AG04449 (cell line): Measurements from ENCODE around the gene HMG20A.
A peak's percentile ranks its signal among the peaks of the same experiment; 100 is the strongest.

Experiments
- CTCF ChIA-PET: fragments of 350-600 bp; formaldehyde crosslinking; extraction: SDS; loops from one replicate; lab custom pipeline; 2021; ENCODE audit warnings: antibody characterized with exemption; lab: Yijun Ruan, JAX
- POLR2A ChIA-PET: fragments of 400-600, 350-600 bp; formaldehyde crosslinking; extraction: SDS; loops from one replicate; lab custom pipeline; 2020; ENCODE audit warnings: antibody characterized with exemption, inconsistent platforms; lab: Yijun Ruan, JAX
- DNase-seq: peaks from one replicate; pipeline ENCODE4 v3.0.0-alpha.2; 2010; ENCODE audit warnings: low read depth, low spot score
- H3K4me3 ChIP-seq: 2 replicates; pipeline ENCODE4 v1.5.1; 2011; ENCODE audit warnings: low read depth, mild to moderate bottlenecking, control low read depth, low read length
- CTCF ChIP-seq: IDR thresholded peaks from one replicate; pipeline ENCODE4 v1.5.1; 2011; ENCODE audit warnings: mild to moderate bottlenecking, moderate library complexity, low read length, control low read depth, inconsistent platforms; ENCODE audit not compliant: insufficient read depth; ENCODE audit errors: missing control alignments

HMG20A gene

GRCh38 chr15:77480859-77481633 lies 60.4 kb downstream of the HMG20A start:
- CTCF ChIA-PET, result interaction anchor here (1.7 to 2.9 kb wide), 3 partner anchors 8 to 63 kb away, joined by 4 to 18 read pairs (median 6); no protein-coding TSS in a partner anchor
- DNase-seq, result no peak
- POLR2A ChIA-PET, result no interaction called here

DNA sequence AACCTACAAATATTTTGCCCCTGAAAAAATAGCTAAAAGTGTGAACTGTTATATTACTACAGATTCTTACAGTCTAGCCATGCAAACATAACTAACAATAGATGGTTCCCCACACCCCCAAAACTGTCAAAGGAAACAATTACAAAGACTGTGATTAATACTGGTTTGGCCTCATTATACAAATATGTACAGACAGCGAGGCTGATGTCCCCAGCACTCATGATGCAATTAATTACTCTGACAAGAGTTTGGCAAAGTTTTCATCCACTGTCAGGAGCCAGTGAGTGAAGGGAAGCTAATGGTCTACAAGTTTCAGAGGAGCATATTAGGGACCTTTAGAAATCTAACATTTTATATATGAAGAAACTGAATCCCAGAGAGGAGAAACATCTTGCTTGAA lies 61.0 kb downstream of the HMG20A start:
- ChIA-PET POLR2A (interaction anchor here (1.1 kb wide), 1 partner anchor 79 kb away, joined by 3 read pairs; no protein-coding TSS in a partner anchor), CTCF (interaction anchor here (1.1 to 2.9 kb wide), 4 partner anchors 9 to 62 kb away, joined by 3 to 18 read pairs (median 5); no protein-coding TSS in a partner anchor)
- H3K4me3 ChIP-seq, result no peak overlapping the region
- DNase-seq, result no peak
- no peak for TF ChIP-seq CTCF

More at GRCh38 chr15:77480859-77481633, 60.4 kb downstream of the HMG20A start:
- no peak for TF ChIP-seq CTCF
- H3K4me3 ChIP-seq, result no peak overlapping the region

DNA sequence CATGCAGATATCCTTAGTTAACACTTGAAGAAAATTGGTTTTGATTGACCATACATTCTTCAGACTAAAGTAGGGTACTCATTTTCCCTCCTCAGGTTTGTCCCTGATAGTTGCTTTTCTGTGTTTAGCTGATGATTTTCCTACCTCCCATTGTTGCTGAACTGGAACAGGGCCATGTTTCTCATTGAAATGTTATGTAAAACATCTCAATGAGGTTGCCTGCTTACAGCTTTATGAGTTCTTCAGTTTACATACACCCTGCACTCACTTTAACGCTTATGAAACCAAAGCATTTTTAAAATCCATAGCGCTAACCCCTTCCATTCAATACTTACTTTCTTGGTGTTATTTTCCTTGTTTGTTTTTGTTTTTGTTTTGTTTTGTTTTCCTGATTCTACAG lies 61.9 kb downstream of the HMG20A start:
- CTCF ChIA-PET, result interaction anchor here (0.8 to 2.9 kb wide), 6 partner anchors 9 to 61 kb away, joined by 3 to 18 read pairs (median 4); no protein-coding TSS in a partner anchor
- peak; percentile 51 for DNase-seq
- POLR2A ChIA-PET, result interaction anchor here (0.5 to 1.1 kb wide), 2 partner anchors 64 to 80 kb away, joined by 3 read pairs; no protein-coding TSS in a partner anchor
- H3K4me3 ChIP-seq, result no peak overlapping the region
- TF ChIP-seq CTCF, result no peak

DNA sequence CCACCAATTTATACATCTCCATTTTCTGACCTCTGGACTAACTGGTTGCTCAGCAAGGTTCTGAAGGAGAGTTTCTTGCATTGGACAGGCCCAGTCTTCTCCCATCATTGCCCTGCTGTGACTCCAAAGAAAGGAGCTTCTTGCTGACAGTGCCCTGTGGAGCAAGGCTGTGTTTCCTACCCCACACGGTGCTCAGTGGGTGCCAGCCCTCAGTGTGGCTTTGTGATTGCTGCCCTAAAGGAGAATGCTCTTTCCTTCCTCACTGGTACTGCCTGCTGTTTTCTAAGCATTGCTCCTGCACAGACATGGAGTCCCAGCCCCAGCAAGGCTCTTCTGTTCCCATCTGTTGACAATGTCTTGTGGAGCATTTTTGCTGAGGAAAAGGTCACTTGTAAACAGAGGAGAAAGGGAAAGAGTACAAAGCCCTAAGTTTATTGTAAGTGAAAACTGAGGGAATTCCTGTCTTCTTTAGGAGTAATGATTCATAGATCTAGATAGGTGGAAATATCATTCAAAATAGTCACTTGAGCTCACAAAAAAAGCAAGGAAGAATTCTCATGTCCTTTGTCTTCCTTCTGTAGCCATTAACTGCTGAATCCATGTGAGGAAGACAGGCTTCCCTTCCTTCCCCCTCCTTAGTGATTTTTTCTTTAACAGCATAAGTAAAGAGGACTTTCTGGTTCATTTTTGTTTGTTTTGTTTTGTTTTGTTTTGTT lies 62.9 kb downstream of the HMG20A start:
- TF ChIP-seq CTCF, result no peak
- ChIA-PET POLR2A (no interaction called here), CTCF (interaction anchor here (0.8 to 2.9 kb wide), 6 partner anchors 8 to 297 kb away, joined by 3 to 18 read pairs (median 5); no protein-coding TSS in a partner anchor)
- H3K4me3 ChIP-seq, result no peak overlapping the region
- DNase-seq, result no peak

DNA sequence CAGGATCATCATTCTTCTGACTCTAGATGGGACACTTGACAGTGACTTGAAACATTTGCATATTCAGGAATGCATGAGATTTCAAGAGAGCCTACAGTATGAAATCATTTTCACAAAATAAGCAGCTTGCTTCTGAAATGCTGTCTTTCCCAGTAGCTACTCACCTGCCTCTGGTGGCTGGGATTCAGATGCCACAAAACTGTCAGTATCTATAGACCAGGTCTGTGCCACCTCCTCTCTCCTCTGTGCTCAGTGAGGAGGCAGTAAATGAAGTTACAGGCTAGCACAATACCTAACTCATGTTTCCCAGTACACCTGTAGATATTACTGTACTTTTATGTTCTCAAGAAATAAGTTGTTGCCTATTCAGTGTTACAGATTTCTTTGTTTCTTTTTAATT lies 64.3 kb downstream of the HMG20A start:
- ChIA-PET CTCF (interaction anchor here (1.2 to 4.8 kb wide), 4 partner anchors 9 to 298 kb away, joined by 3 to 24 read pairs (median 4); no protein-coding TSS in a partner anchor), POLR2A (no interaction called here)
- no peak for DNase-seq

More for the DNA sequence above, 64.3 kb downstream of the HMG20A start:
- TF ChIP-seq CTCF, result no peak
- no peak overlapping the region for H3K4me3 ChIP-seq
